ENCODE measurements around the gene PRPF4.
A peak's percentile ranks its signal among the peaks of the same experiment; 100 is the strongest.
"Not testable (repeated sequence)": the region's sequence is repeated elsewhere in the genome, so short reads cannot be mapped to it uniquely, and the experiment has no call there.

PRPF4 gene

GRCh38 chr9:113249661-113250060 lies 25.8 kb upstream of the PRPF4 start:
- H3K4me3 ChIP-seq (ENCODE audit: control insufficient read depth in 1 of 7, extremely low read depth in 1 of 7, insufficient read depth in 4 of 7, low read depth in 2 of 7, low read length in 6 of 7); H3K36me3 ChIP-seq (ENCODE audit: control insufficient read depth in 4 of 4, insufficient read depth in 4 of 4, low read length in 3 of 4); POLR2A ChIA-PET; H3K27ac ChIP-seq (ENCODE audit: insufficient read depth in 1 of 2, low read depth in 1 of 2, low read length in 2 of 2, poor library complexity in 1 of 2, severe bottlenecking in 2 of 2); H3K27me3 ChIP-seq (replicated peaks in 2 of 5; ENCODE audit: control insufficient read depth in 4 of 5, insufficient read depth in 5 of 5, low read length in 4 of 5); DNase-seq; H3K9me3 ChIP-seq (ENCODE audit: control extremely low read depth in 1 of 5, control insufficient read depth in 4 of 5, insufficient read depth in 2 of 5, low read depth in 1 of 5, low read length in 4 of 5); H3K4me1 ChIP-seq (ENCODE audit: control extremely low read depth in 1 of 4, control insufficient read depth in 4 of 4, insufficient read depth in 4 of 4, low read length in 3 of 4): not testable (repeated sequence)
- CTCF ChIA-PET, result interaction anchor here (0.6 to 1.6 kb wide), 2 partner anchors 8 to 18 kb away, joined by 3 read pairs; no protein-coding TSS in a partner anchor
- WGBS (ENCODE audit: insufficient coverage), result no CpG with 5 or more reads among the region's 2 CpGs

- Histone ChIP-seq H3K36me3 (ENCODE audit: control insufficient read depth in 4 of 4, insufficient read depth in 4 of 4, low read length in 3 of 4) (no peaks in the 10 kb centered on the region), H3K9me3 (ENCODE audit: control extremely low read depth in 1 of 5, control insufficient read depth in 4 of 5, insufficient read depth in 2 of 5, low read depth in 1 of 5, low read length in 4 of 5) (peaks cover 0 to 4% (median 3%) of the 10 kb centered on the region in 5 experiments), H3K27me3 (replicated peaks in 2 of 5; ENCODE audit: control insufficient read depth in 4 of 5, insufficient read depth in 5 of 5, low read length in 4 of 5) (no peaks in the 10 kb centered on the region), H3K4me1 (ENCODE audit: control extremely low read depth in 1 of 4, control insufficient read depth in 4 of 4, insufficient read depth in 4 of 4, low read length in 3 of 4) (no peaks in the 10 kb centered on the region), H3K4me3 (ENCODE audit: control insufficient read depth in 1 of 7, extremely low read depth in 1 of 7, insufficient read depth in 4 of 7, low read depth in 2 of 7, low read length in 6 of 7) (no peak overlapping the region), H3K27ac (ENCODE audit: insufficient read depth in 1 of 2, low read depth in 1 of 2, low read length in 2 of 2, poor library complexity in 1 of 2, severe bottlenecking in 2 of 2) (no peak overlapping the region)
- POLR2A ChIA-PET, result no interaction called here
- no peak for DNase-seq
- 100% methylated on average over 2 of the region's 2 CpGs for WGBS (ENCODE audit: insufficient coverage)
- CTCF ChIA-PET, result no interaction called here
Observed at GRCh38 chr9:113250807-113251206, 24.7 kb upstream of the PRPF4 start.

- Histone ChIP-seq H3K9me3 (ENCODE audit: control extremely low read depth in 1 of 5, control insufficient read depth in 4 of 5, insufficient read depth in 2 of 5, low read depth in 1 of 5, low read length in 4 of 5) (peaks cover 0 to 4% (median 3%) of the 10 kb centered on the region in 5 experiments), H3K27me3 (replicated peaks in 2 of 5; ENCODE audit: control insufficient read depth in 4 of 5, insufficient read depth in 5 of 5, low read length in 4 of 5) (no peaks in the 10 kb centered on the region), H3K27ac (ENCODE audit: insufficient read depth in 1 of 2, low read depth in 1 of 2, low read length in 2 of 2, poor library complexity in 1 of 2, severe bottlenecking in 2 of 2) (no peak overlapping the region), H3K36me3 (ENCODE audit: control insufficient read depth in 4 of 4, insufficient read depth in 4 of 4, low read length in 3 of 4) (peaks cover 0 to 17% (median 3%) of the 10 kb centered on the region in 4 experiments), H3K4me3 (ENCODE audit: control insufficient read depth in 1 of 7, extremely low read depth in 1 of 7, insufficient read depth in 4 of 7, low read depth in 2 of 7, low read length in 6 of 7) (no peak overlapping the region), H3K4me1 (ENCODE audit: control extremely low read depth in 1 of 4, control insufficient read depth in 4 of 4, insufficient read depth in 4 of 4, low read length in 3 of 4) (no peaks in the 10 kb centered on the region)
- no peak for DNase-seq
- 86% methylated on average over 1 of the region's 1 CpG for WGBS (ENCODE audit: insufficient coverage)
- ChIA-PET CTCF (interaction anchor here (1.0 to 1.5 kb wide), 3 partner anchors 10 to 305 kb away, joined by 3 to 4 read pairs (median 4); no protein-coding TSS in a partner anchor), POLR2A (no interaction called here)
Observed at GRCh38 chr9:113254991-113255390, 20.5 kb upstream of the PRPF4 start.

- Histone ChIP-seq H3K4me1 (ENCODE audit: control extremely low read depth in 1 of 4, control insufficient read depth in 4 of 4, insufficient read depth in 4 of 4, low read length in 3 of 4) (no peaks in the 10 kb centered on the region), H3K4me3 (ENCODE audit: control insufficient read depth in 1 of 7, extremely low read depth in 1 of 7, insufficient read depth in 4 of 7, low read depth in 2 of 7, low read length in 6 of 7) (no peak overlapping the region), H3K9me3 (ENCODE audit: control extremely low read depth in 1 of 5, control insufficient read depth in 4 of 5, insufficient read depth in 2 of 5, low read depth in 1 of 5, low read length in 4 of 5) (peaks cover 0 to 4% (median 3%) of the 10 kb centered on the region in 5 experiments), H3K27me3 (replicated peaks in 2 of 5; ENCODE audit: control insufficient read depth in 4 of 5, insufficient read depth in 5 of 5, low read length in 4 of 5) (no peaks in the 10 kb centered on the region), H3K36me3 (ENCODE audit: control insufficient read depth in 4 of 4, insufficient read depth in 4 of 4, low read length in 3 of 4) (peaks cover 0 to 22% (median 5%) of the 10 kb centered on the region in 4 experiments), H3K27ac (ENCODE audit: insufficient read depth in 1 of 2, low read depth in 1 of 2, low read length in 2 of 2, poor library complexity in 1 of 2, severe bottlenecking in 2 of 2) (no peak overlapping the region)
- peak in 2 of 3 donors; percentile 8 to 11 for DNase-seq
- WGBS (ENCODE audit: insufficient coverage), result 96% methylated on average over 4 of the region's 6 CpGs
- CTCF ChIA-PET, result interaction anchor here (1.0 to 1.5 kb wide), 2 partner anchors 19 to 304 kb away, joined by 3 to 4 read pairs; no protein-coding TSS in a partner anchor
- POLR2A ChIA-PET, result no interaction called here
Observed at GRCh38 chr9:113255438-113255837, 20.0 kb upstream of the PRPF4 start.

- Histone ChIP-seq H3K27ac (ENCODE audit: insufficient read depth in 1 of 2, low read depth in 1 of 2, low read length in 2 of 2, poor library complexity in 1 of 2, severe bottlenecking in 2 of 2) (no peak overlapping the region), H3K4me3 (ENCODE audit: control insufficient read depth in 1 of 7, extremely low read depth in 1 of 7, insufficient read depth in 4 of 7, low read depth in 2 of 7, low read length in 6 of 7) (no peak overlapping the region), H3K27me3 (replicated peaks in 2 of 5; ENCODE audit: control insufficient read depth in 4 of 5, insufficient read depth in 5 of 5, low read length in 4 of 5) (no peaks in the 10 kb centered on the region), H3K9me3 (ENCODE audit: control extremely low read depth in 1 of 5, control insufficient read depth in 4 of 5, insufficient read depth in 2 of 5, low read depth in 1 of 5, low read length in 4 of 5) (no peaks in the 10 kb centered on the region), H3K4me1 (ENCODE audit: control extremely low read depth in 1 of 4, control insufficient read depth in 4 of 4, insufficient read depth in 4 of 4, low read length in 3 of 4) (no peaks in the 10 kb centered on the region), H3K36me3 (ENCODE audit: control insufficient read depth in 4 of 4, insufficient read depth in 4 of 4, low read length in 3 of 4) (peaks cover 0 to 24% (median 5%) of the 10 kb centered on the region in 4 experiments)
- WGBS (ENCODE audit: insufficient coverage), result 100% methylated on average over 1 of the region's 3 CpGs
- ChIA-PET POLR2A (no interaction called here), CTCF (interaction anchor here (1.3 to 1.5 kb wide), 2 partner anchors 9 to 12 kb away, joined by 3 read pairs; no protein-coding TSS in a partner anchor)
- no peak for DNase-seq
Observed at GRCh38 chr9:113257863-113258262, 17.6 kb upstream of the PRPF4 start.

GRCh38 chr9:113258282-113258681 lies 17.2 kb upstream of the PRPF4 start:
- POLR2A ChIA-PET, result no interaction called here
- peaks cover 0 to 24% (median 5%) of the 10 kb centered on the region in 4 experiments for H3K36me3 ChIP-seq (ENCODE audit: control insufficient read depth in 4 of 4, insufficient read depth in 4 of 4, low read length in 3 of 4)

GRCh38 chr9:113261917-113262671 lies 13.4 kb upstream of the PRPF4 start:
- Histone ChIP-seq H3K9me3 (ENCODE audit: control extremely low read depth in 1 of 5, control insufficient read depth in 4 of 5, insufficient read depth in 2 of 5, low read depth in 1 of 5, low read length in 4 of 5) (no peaks in the 10 kb centered on the region), H3K27me3 (replicated peaks in 2 of 5; ENCODE audit: control insufficient read depth in 4 of 5, insufficient read depth in 5 of 5, low read length in 4 of 5) (no peaks in the 10 kb centered on the region), H3K36me3 (ENCODE audit: control insufficient read depth in 4 of 4, insufficient read depth in 4 of 4, low read length in 3 of 4) (peaks cover 0 to 24% (median 9%) of the 10 kb centered on the region in 4 experiments), H3K27ac (ENCODE audit: insufficient read depth in 1 of 2, low read depth in 1 of 2, low read length in 2 of 2, poor library complexity in 1 of 2, severe bottlenecking in 2 of 2) (no peak overlapping the region), H3K4me3 (ENCODE audit: control insufficient read depth in 1 of 7, extremely low read depth in 1 of 7, insufficient read depth in 4 of 7, low read depth in 2 of 7, low read length in 6 of 7) (no peak overlapping the region), H3K4me1 (ENCODE audit: control extremely low read depth in 1 of 4, control insufficient read depth in 4 of 4, insufficient read depth in 4 of 4, low read length in 3 of 4) (no peaks in the 10 kb centered on the region)
- no peak for DNase-seq
- no CpG with 5 or more reads among the region's 1 CpG for WGBS (ENCODE audit: insufficient coverage)
- CTCF ChIA-PET, result interaction anchor here (0.8 to 1.7 kb wide), 2 partner anchors 10 to 41 kb away, joined by 3 to 5 read pairs; partner anchors contain the start of gene SLC31A1
- POLR2A ChIA-PET, result interaction anchor here (0.6 to 0.7 kb wide), 2 partner anchors 42 to 152 kb away, joined by 3 read pairs; no protein-coding TSS in a partner anchor

More at GRCh38 chr9:113258282-113258681, 17.2 kb upstream of the PRPF4 start:
- H3K27me3 ChIP-seq (replicated peaks in 2 of 5; ENCODE audit: control insufficient read depth in 4 of 5, insufficient read depth in 5 of 5, low read length in 4 of 5), result no peaks in the 10 kb centered on the region
- H3K4me1 ChIP-seq (ENCODE audit: control extremely low read depth in 1 of 4, control insufficient read depth in 4 of 4, insufficient read depth in 4 of 4, low read length in 3 of 4), result no peaks in the 10 kb centered on the region
- CTCF ChIA-PET, result interaction anchor here (1.3 to 1.5 kb wide), 2 partner anchors 9 to 12 kb away, joined by 3 read pairs; no protein-coding TSS in a partner anchor
- H3K4me3 ChIP-seq (ENCODE audit: control insufficient read depth in 1 of 7, extremely low read depth in 1 of 7, insufficient read depth in 4 of 7, low read depth in 2 of 7, low read length in 6 of 7), result no peak overlapping the region
- no peaks in the 10 kb centered on the region for H3K9me3 ChIP-seq (ENCODE audit: control extremely low read depth in 1 of 5, control insufficient read depth in 4 of 5, insufficient read depth in 2 of 5, low read depth in 1 of 5, low read length in 4 of 5)
- WGBS (ENCODE audit: insufficient coverage), result 100% methylated on average over 1 of the region's 1 CpG
- no peak overlapping the region for H3K27ac ChIP-seq (ENCODE audit: insufficient read depth in 1 of 2, low read depth in 1 of 2, low read length in 2 of 2, poor library complexity in 1 of 2, severe bottlenecking in 2 of 2)
- no peak for DNase-seq

Data from common myeloid progenitor, CD34-positive (primary cell).